ACC112 (cell line): Measurements from ENCODE around the gene PIWIL4.

Experiments used
- H2AFZ ChIP-seq: fragments of 200-600 bp; sonication (generic); one replicate; pipeline ENCODE4 v1.6.0; 2017; ENCODE audit warnings: antibody characterized with exemption, low read length; ENCODE audit not compliant: unreplicated experiment
- H3K27ac ChIP-seq: fragments of 200-600 bp; sonication (generic); 2 replicates; pipeline ENCODE4 v1.5.1; 2014; ENCODE audit warnings: low read depth, mild to moderate bottlenecking, antibody characterized with exemption, low read length, moderate library complexity
- H3K27me3 ChIP-seq: fragments of 200-600 bp; sonication (generic); 2 replicates; pipeline ENCODE4 v1.6.1; 2014; ENCODE audit warnings: mild to moderate bottlenecking, antibody characterized with exemption, low read length, moderate library complexity, mixed read lengths; ENCODE audit not compliant: insufficient read depth
- H3K36me3 ChIP-seq: fragments of 200-600 bp; sonication (generic); 2 replicates; pipeline ENCODE4 v1.6.1; 2016; ENCODE audit warnings: mild to moderate bottlenecking, antibody characterized with exemption, low read length, moderate library complexity, mixed read lengths; ENCODE audit not compliant: insufficient read depth
- H3K4me1 ChIP-seq: fragments of 200-600 bp; sonication (generic); one replicate; pipeline ENCODE4 v1.6.1; 2016; ENCODE audit warnings: low read length, mixed read lengths; ENCODE audit not compliant: insufficient read depth, unreplicated experiment, control insufficient read depth
- H3K4me3 ChIP-seq: fragments of 200-600 bp; sonication (generic); 2 replicates; pipeline ENCODE4 v1.5.1; 2014; ENCODE audit warnings: mild to moderate bottlenecking, low read depth, low read length
- H3K79me2 ChIP-seq: fragments of 200-600 bp; sonication (generic); one replicate; pipeline ENCODE4 v1.6.0; 2016; ENCODE audit warnings: low read length; ENCODE audit not compliant: control insufficient read depth, unreplicated experiment, insufficient read depth

The PIWIL4 gene

GRCh38 chr11:94661444-94661843 lies 94.3 kb downstream of the PIWIL4 start:
- H3K79me2 ChIP-seq: no peaks in the 10 kb centered on the region
- H3K27ac ChIP-seq: no peak overlapping the region

GRCh38 chr11:94662065-94662779 lies 95.1 kb downstream of the PIWIL4 start:
- Histone ChIP-seq H3K36me3 (no peaks in the 10 kb centered on the region), H2AFZ (no peak overlapping the region), H3K4me3 (no peak overlapping the region), H3K79me2 (no peaks in the 10 kb centered on the region), H3K4me1 (no peaks in the 10 kb centered on the region), H3K27ac (no peak overlapping the region), H3K27me3 (peaks cover 27% of the 10 kb centered on the region)

More at GRCh38 chr11:94661444-94661843, 94.3 kb downstream of the PIWIL4 start:
- Histone ChIP-seq H3K4me3 (no peak overlapping the region), H3K4me1 (no peaks in the 10 kb centered on the region), H3K27me3 (peaks cover 33% of the 10 kb centered on the region), H3K36me3 (no peaks in the 10 kb centered on the region), H2AFZ (no peak overlapping the region)

DNA sequence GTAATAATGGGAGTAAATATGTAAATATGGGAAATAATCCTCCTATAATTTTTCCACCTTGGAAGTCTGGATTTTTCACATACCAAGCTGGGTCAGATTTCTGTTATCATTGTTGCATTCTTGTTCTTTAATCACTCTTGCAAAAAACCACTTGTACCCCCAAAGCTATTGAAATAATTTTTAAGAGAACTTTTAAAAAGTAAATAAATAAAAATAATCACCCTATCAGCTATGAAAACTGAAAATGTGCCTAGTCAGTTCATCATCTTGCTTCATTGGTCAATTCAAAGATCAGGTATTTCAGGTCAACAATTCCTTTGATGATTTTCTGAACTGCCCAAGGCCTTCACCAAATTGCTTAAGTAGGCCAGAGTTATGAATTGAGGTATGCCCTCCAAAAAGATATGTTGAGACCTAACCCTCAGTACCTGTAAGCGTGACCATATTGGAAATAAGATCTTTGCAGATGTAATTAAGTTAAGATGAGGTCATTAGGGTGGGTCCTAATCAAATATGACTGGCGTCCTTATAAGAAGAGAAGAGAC lies 95.8 kb downstream of the PIWIL4 start:
- Histone ChIP-seq H3K79me2 (no peaks in the 10 kb centered on the region), H3K36me3 (no peaks in the 10 kb centered on the region), H3K27ac (no peak overlapping the region), H3K4me1 (no peaks in the 10 kb centered on the region), H2AFZ (no peak overlapping the region), H3K4me3 (no peak overlapping the region), H3K27me3 (peaks cover 23% of the 10 kb centered on the region)

GRCh38 chr11:94664346-94664745 lies 97.2 kb downstream of the PIWIL4 start:
- Histone ChIP-seq H3K27me3 (peaks cover 16% of the 10 kb centered on the region), H3K36me3 (no peaks in the 10 kb centered on the region), H3K4me3 (no peak overlapping the region), H2AFZ (no peak overlapping the region), H3K79me2 (no peaks in the 10 kb centered on the region), H3K4me1 (no peaks in the 10 kb centered on the region), H3K27ac (no peak overlapping the region)

DNA sequence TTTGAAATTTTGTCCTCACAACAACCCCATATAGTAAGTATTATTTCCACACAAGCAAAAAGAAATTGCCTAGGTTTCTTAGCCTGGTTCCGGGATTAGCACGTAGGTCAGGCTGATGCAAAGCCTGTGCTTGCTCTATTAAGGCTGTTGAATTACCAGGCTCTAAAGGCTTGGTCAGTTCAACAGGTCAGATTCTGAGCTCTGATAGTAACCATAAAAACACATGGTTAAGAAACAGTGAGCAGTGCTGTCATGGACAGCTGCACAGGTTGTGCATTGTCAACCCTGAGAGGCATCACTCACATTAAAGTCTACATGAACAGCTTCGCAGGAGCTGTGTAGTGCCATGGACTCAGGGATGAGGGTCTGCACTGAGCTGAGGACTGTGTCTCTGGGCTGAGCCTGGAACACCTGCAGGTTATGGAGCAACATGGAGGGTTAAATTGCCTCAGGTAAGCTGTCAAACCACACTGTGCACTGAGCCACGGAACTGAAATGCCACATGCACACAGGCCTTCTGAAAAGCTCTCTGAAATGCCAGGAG lies 98.0 kb downstream of the PIWIL4 start:
- no peak overlapping the region for H2AFZ ChIP-seq
- no peaks in the 10 kb centered on the region for H3K36me3 ChIP-seq
- H3K4me3 ChIP-seq: no peak overlapping the region
- H3K27ac ChIP-seq: no peak overlapping the region
- H3K4me1 ChIP-seq: no peaks in the 10 kb centered on the region
- H3K79me2 ChIP-seq: no peaks in the 10 kb centered on the region
- H3K27me3 ChIP-seq: peaks cover 11% of the 10 kb centered on the region

GRCh38 chr11:94666792-94667721 lies 99.9 kb downstream of the PIWIL4 start:
- no peak overlapping the region for H3K27ac ChIP-seq
- H3K27me3 ChIP-seq: no peaks in the 10 kb centered on the region
- no peak overlapping the region for H2AFZ ChIP-seq
- no peak overlapping the region for H3K4me3 ChIP-seq
- no peaks in the 10 kb centered on the region for H3K4me1 ChIP-seq
- H3K36me3 ChIP-seq: no peaks in the 10 kb centered on the region
- H3K79me2 ChIP-seq: no peaks in the 10 kb centered on the region

GRCh38 chr11:94668212-94668793 lies 101.1 kb downstream of the PIWIL4 start:
- no peak overlapping the region for H2AFZ ChIP-seq
- H3K36me3 ChIP-seq: no peaks in the 10 kb centered on the region
- no peak overlapping the region for H3K4me3 ChIP-seq
- H3K4me1 ChIP-seq: no peaks in the 10 kb centered on the region
- H3K27ac ChIP-seq: no peak overlapping the region
- H3K27me3 ChIP-seq: no peaks in the 10 kb centered on the region
- H3K79me2 ChIP-seq: no peaks in the 10 kb centered on the region

DNA sequence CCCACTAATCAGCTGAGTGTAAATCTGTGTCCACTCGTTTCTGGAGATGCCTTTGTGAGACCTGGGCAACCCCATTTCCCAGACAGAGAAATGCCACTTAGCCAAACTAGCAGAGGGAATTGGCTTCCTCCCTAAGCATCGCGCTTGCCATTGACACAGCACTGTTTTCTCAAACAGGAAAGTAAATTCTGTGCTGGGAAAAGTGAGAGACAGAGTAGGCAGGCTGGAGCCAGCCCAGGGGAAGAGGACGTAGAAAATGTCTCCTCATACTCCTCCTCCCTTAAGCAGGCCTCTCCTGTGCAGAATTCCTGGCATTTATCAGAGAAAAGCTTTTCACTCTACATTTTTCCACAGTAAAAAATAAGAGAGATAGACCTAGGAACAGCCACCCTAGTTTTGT lies 101.9 kb downstream of the PIWIL4 start:
- H3K27ac ChIP-seq: no peak overlapping the region
- no peaks in the 10 kb centered on the region for H3K4me1 ChIP-seq
- H3K4me3 ChIP-seq: no peak overlapping the region
- no peaks in the 10 kb centered on the region for H3K79me2 ChIP-seq
- no peaks in the 10 kb centered on the region for H3K36me3 ChIP-seq
- no peak overlapping the region for H2AFZ ChIP-seq
- no peaks in the 10 kb centered on the region for H3K27me3 ChIP-seq
